Stimulated activated naive CD8-positive, alpha-beta T cell treated with anti-CD3 and anti-CD28 coated beads, Interleukin-15, Interleukin-2, amounts not matched to agents 100 ng/mL and 50 ng/mL, for 24 hours (primary cell): ENCODE data around the gene BRAF.
"Not testable (repeated sequence)": the region's sequence is repeated elsewhere in the genome, so short reads cannot be mapped to it uniquely, and the experiment has no call there.

Source experiments
- H3K27ac Mint-ChIP-seq: one replicate; pipeline ENCODE4 v1.8.0; 2021; ENCODE audit warnings: mild to moderate bottlenecking, mixed read lengths
- H3K27me3 Mint-ChIP-seq: one replicate; pipeline ENCODE4 v1.8.0; 2021; ENCODE audit warnings: mixed read lengths
- H3K36me3 Mint-ChIP-seq: one replicate; pipeline ENCODE4 v1.8.0; 2021; ENCODE audit warnings: low read depth, mixed read lengths
- H3K4me1 Mint-ChIP-seq: one replicate; pipeline ENCODE4 v1.8.0; 2021; ENCODE audit warnings: low read depth, mixed read lengths
- H3K4me3 Mint-ChIP-seq: one replicate; pipeline ENCODE4 v1.8.0; 2021; ENCODE audit warnings: mild to moderate bottlenecking, mixed read lengths
- H3K9me3 Mint-ChIP-seq: one replicate; pipeline ENCODE4 v1.8.0; 2021; ENCODE audit warnings: mixed read lengths

BRAF gene

DNA sequence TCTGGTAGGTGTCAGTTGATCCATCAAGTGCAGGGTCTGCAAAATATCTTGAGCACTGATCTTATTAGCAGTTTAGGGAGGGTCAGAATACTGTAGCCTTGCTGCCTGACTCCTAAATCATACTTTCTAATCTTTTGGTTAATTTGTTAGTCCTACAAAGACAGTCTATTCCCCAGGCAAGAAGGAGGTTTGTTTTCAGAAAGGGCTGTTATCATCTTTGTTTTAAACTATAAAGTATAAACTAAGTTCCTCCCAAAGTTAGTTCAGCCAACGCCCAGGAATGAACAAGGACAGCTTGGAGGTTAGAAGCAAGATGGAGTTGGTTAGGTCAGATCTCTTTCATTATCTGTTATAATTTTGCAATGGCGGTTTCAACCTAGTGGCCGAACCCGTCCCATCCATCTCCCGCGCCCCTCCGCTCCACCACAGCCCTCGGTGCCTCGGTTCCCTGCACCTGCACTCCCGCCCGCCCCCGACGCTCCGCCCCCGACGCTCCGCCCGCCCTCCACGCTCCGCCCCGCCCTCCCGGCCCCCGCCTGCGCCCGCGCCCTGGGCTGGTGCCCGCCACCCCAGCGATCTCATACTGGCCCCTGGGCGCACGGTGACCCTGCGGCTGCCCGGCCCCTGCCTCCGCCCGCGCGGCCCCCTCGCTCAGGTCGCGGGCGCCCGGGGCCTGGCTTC is 252.2 kb downstream of the BRAF start, which contains the start of gene ADCK2:
TSS of gene ADCK2 (plus strand) at position 564 of the 681 bp plus-strand sequence. CDS start 386 bp downstream, outside the sequence.
- Mint-ChIP-seq H3K27ac (peak within 1 kb of the TSS; percentile 79), H3K36me3 (peaks cover 1% of the 10 kb centered on the region), H3K9me3 (no peaks in the 10 kb centered on the region), H3K4me3 (peak within 1 kb of the TSS; percentile 83), H3K4me1 (peaks cover 38% of the 10 kb centered on the region), H3K27me3 (no peaks in the 10 kb centered on the region)

DNA sequence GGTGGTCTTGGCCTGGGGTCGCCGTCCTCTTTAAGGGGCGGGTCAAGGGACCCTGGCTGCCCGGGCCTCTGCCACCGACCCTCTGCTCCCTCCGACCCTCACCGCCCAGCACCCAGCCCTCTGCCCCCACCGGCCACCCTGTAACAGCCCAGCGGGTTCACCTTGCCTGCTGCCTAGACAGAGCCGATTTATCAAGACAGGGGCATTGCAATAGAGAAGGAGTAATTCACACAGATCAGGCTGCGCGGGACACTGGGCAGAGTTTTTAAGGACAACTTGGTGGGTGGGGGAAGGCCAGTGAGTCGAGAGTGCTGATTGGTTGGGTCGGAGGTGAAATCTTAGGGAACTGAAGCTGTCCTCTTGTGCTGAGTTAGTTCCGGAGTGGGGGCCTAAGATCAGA is 252.8 kb downstream of the BRAF start:
- H3K4me3 Mint-ChIP-seq = peak overlapping the region; percentile 76
- no peaks in the 10 kb centered on the region for H3K36me3 Mint-ChIP-seq
- H3K27ac Mint-ChIP-seq = peak overlapping the region; percentile 52
- H3K9me3 Mint-ChIP-seq = no peaks in the 10 kb centered on the region
- no peaks in the 10 kb centered on the region for H3K27me3 Mint-ChIP-seq
- H3K4me1 Mint-ChIP-seq = peaks cover 38% of the 10 kb centered on the region

DNA sequence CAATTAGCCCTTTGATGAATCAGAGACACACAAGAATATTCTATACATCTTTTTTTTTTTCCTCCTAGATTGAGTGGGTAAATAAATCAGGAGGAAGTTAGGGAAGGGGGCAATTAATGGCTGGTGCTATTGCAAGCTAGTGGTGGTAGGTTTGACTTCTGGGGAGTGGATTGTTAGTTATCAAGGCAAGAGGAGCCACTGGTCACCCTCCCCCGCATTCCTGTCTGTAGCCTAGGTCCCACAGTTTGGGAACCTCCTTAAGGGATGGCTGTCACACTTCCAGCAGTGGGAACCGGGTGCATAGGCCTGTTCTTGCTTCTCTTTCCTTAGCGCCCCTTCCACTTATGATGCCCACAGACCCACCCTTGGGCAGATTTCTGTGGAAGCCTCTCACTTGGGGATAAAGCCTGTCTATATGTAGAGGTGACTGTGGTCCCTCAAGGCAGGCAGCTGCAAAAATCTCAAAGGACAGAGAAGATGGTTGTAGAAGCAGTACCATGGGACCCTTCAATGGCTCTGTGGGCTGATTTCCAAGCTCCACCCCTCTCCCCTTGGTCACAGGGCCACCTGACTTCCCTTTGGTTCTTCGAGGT is 254.3 kb downstream of the BRAF start:
- no peaks in the 10 kb centered on the region for H3K27me3 Mint-ChIP-seq
- H3K4me3 Mint-ChIP-seq = no peak overlapping the region
- H3K27ac Mint-ChIP-seq = no peak overlapping the region
- H3K36me3 Mint-ChIP-seq = no peaks in the 10 kb centered on the region
- H3K9me3 Mint-ChIP-seq = no peaks in the 10 kb centered on the region
- peaks cover 26% of the 10 kb centered on the region for H3K4me1 Mint-ChIP-seq

DNA sequence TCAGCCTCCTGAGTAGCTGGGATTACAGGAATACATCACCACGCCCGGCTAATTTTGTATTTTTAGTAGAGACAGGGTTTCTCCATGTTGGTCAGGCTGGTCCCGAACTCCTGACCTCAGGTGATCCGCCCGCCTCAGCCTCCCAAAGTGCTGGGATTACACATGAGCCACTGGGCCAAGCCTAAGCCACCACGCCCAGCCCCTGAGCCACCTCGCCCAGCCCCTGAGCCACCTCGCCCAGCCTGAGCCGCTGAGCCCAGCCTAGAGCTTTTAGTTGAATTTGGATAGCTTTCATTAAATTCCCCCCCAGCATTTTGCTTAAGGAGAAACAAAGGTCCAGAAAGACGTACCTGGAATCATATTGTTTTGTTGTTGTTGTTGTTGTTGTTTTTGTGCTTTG is 254.9 kb downstream of the BRAF start:
- peaks cover 21% of the 10 kb centered on the region for H3K4me1 Mint-ChIP-seq
- H3K36me3 Mint-ChIP-seq, H3K27me3 Mint-ChIP-seq, H3K9me3 Mint-ChIP-seq, H3K4me3 Mint-ChIP-seq, H3K27ac Mint-ChIP-seq: not testable (repeated sequence)

DNA sequence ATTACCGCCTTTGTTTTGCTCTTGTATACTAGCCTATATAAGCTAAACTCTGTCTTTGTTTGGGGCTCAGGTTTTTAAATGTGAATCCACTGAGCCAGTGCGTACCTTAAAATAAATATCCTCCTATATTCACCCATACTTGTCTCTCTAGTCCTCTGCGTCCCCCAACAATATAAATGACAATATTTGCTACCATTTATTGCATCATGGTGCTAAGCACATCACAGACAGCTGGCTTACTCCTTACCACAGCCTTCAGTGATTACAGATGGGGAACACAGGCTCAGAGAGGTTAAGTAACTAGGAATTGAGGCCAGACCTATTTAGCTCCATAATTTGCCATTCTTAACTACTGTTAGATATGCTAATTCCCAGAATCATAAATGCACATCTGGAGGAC is 255.4 kb downstream of the BRAF start:
- Mint-ChIP-seq H3K4me3 (no peak overlapping the region), H3K27me3 (no peaks in the 10 kb centered on the region), H3K27ac (no peak overlapping the region), H3K36me3 (no peaks in the 10 kb centered on the region), H3K4me1 (peaks cover 15% of the 10 kb centered on the region), H3K9me3 (no peaks in the 10 kb centered on the region)
